Fibroblast of mammary gland (primary cell): ENCODE results near the gene CHMP1A.

Experiments
- DNase-seq: peaks from one replicate; pipeline ENCODE4 v3.0.0-alpha.2; 2010; ENCODE audit warnings: low read depth
- H3K4me3 ChIP-seq: 2 replicates; pipeline ENCODE4 v1.5.1; 2011; ENCODE audit warnings: low read depth, mild to moderate bottlenecking, low read length, moderate library complexity; ENCODE audit not compliant: control insufficient read depth
- TF ChIP-seq, protein P1 (sequence below): conservative IDR thresholded peaks from 2 replicates; pipeline ENCODE4 v1.5.1; 2011; ENCODE audit warnings: low read depth, low read length, inconsistent platforms; ENCODE audit not compliant: control insufficient read depth, insufficient read depth

Gene CHMP1A

GRCh38 chr16:89596061-89596689 is 61.3 kb downstream of the CHMP1A start:
- no peak for DNase-seq
- TF ChIP-seq, protein P1, sequence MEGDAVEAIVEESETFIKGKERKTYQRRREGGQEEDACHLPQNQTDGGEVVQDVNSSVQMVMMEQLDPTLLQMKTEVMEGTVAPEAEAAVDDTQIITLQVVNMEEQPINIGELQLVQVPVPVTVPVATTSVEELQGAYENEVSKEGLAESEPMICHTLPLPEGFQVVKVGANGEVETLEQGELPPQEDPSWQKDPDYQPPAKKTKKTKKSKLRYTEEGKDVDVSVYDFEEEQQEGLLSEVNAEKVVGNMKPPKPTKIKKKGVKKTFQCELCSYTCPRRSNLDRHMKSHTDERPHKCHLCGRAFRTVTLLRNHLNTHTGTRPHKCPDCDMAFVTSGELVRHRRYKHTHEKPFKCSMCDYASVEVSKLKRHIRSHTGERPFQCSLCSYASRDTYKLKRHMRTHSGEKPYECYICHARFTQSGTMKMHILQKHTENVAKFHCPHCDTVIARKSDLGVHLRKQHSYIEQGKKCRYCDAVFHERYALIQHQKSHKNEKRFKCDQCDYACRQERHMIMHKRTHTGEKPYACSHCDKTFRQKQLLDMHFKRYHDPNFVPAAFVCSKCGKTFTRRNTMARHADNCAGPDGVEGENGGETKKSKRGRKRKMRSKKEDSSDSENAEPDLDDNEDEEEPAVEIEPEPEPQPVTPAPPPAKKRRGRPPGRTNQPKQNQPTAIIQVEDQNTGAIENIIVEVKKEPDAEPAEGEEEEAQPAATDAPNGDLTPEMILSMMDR: no peak
- H3K4me3 ChIP-seq: no peak overlapping the region

- TF ChIP-seq, protein P1: no peak
- H3K4me3 ChIP-seq: no peak overlapping the region
- no peak for DNase-seq
Measured at GRCh38 chr16:89595330-89596060, 62.0 kb downstream of the CHMP1A start.
